Ascending aorta (tissue), 2 donors: ENCODE results near the gene ABLIM3. TPM values are rescaled to one million over a fixed set of nuclear protein-coding genes. Genes with fewer than 3 reads are reported as not detected.
A peak's percentile ranks its signal among the peaks of the same experiment; 100 is the strongest.

ENCODE experiments used
- DNase-seq, 2 donors: peaks; one replicate each; pipeline ENCODE4 v3.0.0-alpha.2; 2019; ENCODE audit warnings: low spot score in 2 of 2
- H3K27ac ChIP-seq, 2 donors: fragments of 200-600 bp; sonication (generic); one replicate each; pipeline ENCODE4 v1.5.1; 2016 to 2017; ENCODE audit warnings: mild to moderate bottlenecking in 1 of 2
- H3K27me3 ChIP-seq: fragments of 200-600 bp; sonication (generic); one replicate; pipeline ENCODE4 v1.5.1; 2017
- H3K36me3 ChIP-seq, 2 donors: fragments of 200-600 bp; sonication (generic); one replicate each; pipeline ENCODE4 v1.5.1; 2016
- H3K4me1 ChIP-seq, 2 donors: fragments of 200-600 bp; sonication (generic); one replicate each; pipeline ENCODE4 v1.5.1; 2016 to 2017; ENCODE audit warnings: mild to moderate bottlenecking in 1 of 2
- H3K4me3 ChIP-seq, 2 donors: fragments of 200-600 bp; sonication (generic); one replicate each; pipeline ENCODE4 v1.5.1; 2016 to 2017; ENCODE audit warnings: mild to moderate bottlenecking in 1 of 2
- H3K9me3 ChIP-seq, 2 donors: fragments of 200-600 bp; sonication (generic); one replicate each; pipeline ENCODE4 v1.5.1; 2016
- intact Hi-C: fragments of 100-400 bp; cut with DNase I; formaldehyde crosslinking; loops from one replicate; pipeline ENCODE4 v1.15.1; 2023
- total RNA-seq: library from RNA; depleted of rRNA; stranded (reverse); fragments of >200 nt; gene quantifications from one replicate; pipeline ENCODE4 v1.1.0, GENCODE V29; 2016
- TF ChIP-seq, protein P1 (sequence below), 3 experiments: fragments of 200-600 bp in 2 of 3; fragments of 450-650 bp in 1 of 3; sonication (generic) in 2 of 3; IDR thresholded peaks; one replicate each; pipeline ENCODE4 v1.5.1; 2016 to 2019; ENCODE audit warnings: antibody characterized with exemption in 3 of 3, mild to moderate bottlenecking in 1 of 3, moderate library complexity in 1 of 3

ABLIM3 gene
- total RNA-seq, 1 donor from 2014 or later, result 25.8 TPM

DNA sequence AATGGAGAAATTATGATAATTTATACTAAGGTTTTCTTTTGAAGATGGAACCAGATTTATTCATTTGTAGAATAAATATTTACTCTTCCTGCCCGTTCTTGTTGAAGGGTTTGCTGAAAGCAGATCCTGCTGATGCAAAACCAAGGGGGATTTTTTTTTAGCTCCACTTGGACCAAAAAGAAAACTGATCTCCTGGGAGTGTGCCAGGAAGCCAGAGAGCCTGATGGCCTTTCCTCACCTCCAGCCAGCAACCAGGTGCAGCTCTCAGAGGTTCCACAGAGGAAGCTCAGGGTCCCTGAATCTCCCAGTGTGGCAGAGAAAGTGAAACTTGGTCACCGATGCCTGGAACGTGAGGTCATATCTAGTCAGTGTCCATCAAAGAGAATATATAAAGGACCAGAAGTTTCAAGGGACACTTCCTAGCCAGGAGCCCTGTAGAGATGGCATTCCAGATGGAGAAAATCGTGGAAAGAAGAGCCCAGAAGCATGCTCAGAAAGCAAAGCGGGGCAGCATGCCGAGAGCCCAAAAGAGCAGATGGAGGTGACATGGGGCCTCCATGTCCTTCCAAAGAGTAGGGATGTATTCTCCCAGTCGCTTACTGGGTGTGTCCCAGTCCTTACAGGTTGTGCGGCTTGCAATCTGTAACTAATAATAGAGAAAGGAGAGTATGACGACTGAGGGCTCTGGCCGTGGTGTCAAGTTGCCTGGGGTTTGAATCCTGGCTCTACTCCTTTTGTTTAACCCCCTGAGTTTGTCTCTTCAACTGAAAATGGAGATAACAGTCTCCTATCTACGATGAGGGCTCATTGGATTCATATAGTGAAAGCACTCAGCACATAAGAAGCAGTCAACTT lies 142.6 kb downstream of the ABLIM3 start:
- no peaks in the 10 kb centered on the region for H3K9me3 ChIP-seq
- DNase-seq, result no peak
- no peak overlapping the region for H3K27ac ChIP-seq
- no peak overlapping the region for H3K4me3 ChIP-seq
- H3K4me1 ChIP-seq, result no peaks in the 10 kb centered on the region
- no peaks in the 10 kb centered on the region for H3K27me3 ChIP-seq
- TF ChIP-seq, protein P1, sequence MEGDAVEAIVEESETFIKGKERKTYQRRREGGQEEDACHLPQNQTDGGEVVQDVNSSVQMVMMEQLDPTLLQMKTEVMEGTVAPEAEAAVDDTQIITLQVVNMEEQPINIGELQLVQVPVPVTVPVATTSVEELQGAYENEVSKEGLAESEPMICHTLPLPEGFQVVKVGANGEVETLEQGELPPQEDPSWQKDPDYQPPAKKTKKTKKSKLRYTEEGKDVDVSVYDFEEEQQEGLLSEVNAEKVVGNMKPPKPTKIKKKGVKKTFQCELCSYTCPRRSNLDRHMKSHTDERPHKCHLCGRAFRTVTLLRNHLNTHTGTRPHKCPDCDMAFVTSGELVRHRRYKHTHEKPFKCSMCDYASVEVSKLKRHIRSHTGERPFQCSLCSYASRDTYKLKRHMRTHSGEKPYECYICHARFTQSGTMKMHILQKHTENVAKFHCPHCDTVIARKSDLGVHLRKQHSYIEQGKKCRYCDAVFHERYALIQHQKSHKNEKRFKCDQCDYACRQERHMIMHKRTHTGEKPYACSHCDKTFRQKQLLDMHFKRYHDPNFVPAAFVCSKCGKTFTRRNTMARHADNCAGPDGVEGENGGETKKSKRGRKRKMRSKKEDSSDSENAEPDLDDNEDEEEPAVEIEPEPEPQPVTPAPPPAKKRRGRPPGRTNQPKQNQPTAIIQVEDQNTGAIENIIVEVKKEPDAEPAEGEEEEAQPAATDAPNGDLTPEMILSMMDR (IDR thresholded peaks at IDR 0.05), result no peak
- no peaks in the 10 kb centered on the region for H3K36me3 ChIP-seq
- intact Hi-C loops, result no loop called here

DNA sequence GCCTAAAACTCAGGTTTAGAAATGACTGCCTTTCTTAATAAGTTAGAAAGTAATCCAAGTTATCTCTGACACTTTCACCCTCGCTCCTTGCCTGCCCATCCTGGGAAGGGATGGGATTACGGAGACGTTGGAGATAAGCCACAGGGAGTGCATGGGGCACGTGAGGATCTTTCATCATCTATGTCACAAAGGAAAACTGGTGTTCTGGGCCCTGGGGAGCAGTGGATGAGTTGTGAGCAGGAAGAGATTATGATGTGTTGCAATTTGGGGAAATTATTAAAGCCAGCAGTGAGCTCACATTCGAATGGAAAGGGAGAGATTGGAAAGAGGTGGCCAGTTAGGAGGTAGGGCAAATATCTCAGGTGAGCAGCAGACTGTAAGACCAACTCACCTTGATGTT lies 143.2 kb downstream of the ABLIM3 start:
- H3K9me3 ChIP-seq, result no peaks in the 10 kb centered on the region
- intact Hi-C loops, result no loop called here
- H3K27ac ChIP-seq, result no peak overlapping the region
- H3K27me3 ChIP-seq, result no peaks in the 10 kb centered on the region
- H3K4me3 ChIP-seq, result no peak overlapping the region
- H3K36me3 ChIP-seq, result no peaks in the 10 kb centered on the region
- H3K4me1 ChIP-seq, result no peaks in the 10 kb centered on the region
- TF ChIP-seq, protein P1 (IDR thresholded peaks at IDR 0.05), result no peak
- DNase-seq, result no peak

DNA sequence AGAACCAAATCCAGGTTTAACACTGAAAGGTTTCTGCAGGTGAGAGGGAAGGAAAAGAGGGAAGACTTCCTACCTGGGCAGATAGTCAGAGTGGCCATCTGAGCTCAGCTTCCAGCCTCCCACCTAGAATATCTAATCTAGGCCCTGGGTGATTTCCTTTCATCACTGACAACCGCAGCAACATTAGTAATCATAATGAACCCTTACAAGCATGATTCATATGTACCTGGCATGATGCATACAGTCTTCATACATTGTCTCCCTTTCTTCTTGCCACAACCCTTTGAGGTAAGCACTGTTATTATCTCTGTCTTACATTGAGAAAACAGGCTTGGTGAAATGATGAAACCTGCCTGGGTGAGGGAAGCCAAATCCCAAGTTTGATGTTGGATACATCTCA lies 143.9 kb downstream of the ABLIM3 start:
- Histone ChIP-seq H3K27ac (no peak overlapping the region), H3K9me3 (no peaks in the 10 kb centered on the region), H3K4me1 (no peaks in the 10 kb centered on the region), H3K4me3 (no peak overlapping the region), H3K27me3 (no peaks in the 10 kb centered on the region), H3K36me3 (no peaks in the 10 kb centered on the region)
- TF ChIP-seq, protein P1 (IDR thresholded peaks at IDR 0.05), result no peak
- no peak for DNase-seq
- intact Hi-C loops, result no loop called here

DNA sequence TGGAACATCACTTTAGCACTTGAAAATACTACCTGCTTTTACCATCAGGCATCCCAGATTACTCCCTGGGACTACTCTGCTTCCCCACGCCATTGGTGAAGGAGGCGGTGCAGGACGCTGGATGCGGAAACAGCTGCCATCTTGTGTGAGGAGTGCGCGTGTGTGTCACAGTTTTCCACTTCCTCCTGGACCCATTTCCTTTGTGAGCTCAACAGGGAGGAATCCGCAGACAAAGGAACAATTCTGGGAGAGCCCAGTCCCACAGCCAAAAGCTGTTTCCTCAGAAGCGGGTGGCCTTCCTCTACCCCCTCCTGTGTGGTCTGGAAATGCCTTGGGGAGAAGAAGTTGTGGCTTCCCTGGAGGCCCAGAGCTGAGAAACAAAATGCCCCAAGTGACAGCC lies 147.1 kb downstream of the ABLIM3 start:
- Histone ChIP-seq H3K4me3 (no peak overlapping the region), H3K9me3 (no peaks in the 10 kb centered on the region), H3K36me3 (no peaks in the 10 kb centered on the region), H3K27me3 (no peaks in the 10 kb centered on the region), H3K27ac (peak overlapping the region in 1 of 2 donors; percentile 31), H3K4me1 (no peaks in the 10 kb centered on the region)
- DNase-seq, result no peak
- intact Hi-C loops, result no loop called here
- TF ChIP-seq, protein P1 (IDR thresholded peaks at IDR 0.05), result no peak

DNA sequence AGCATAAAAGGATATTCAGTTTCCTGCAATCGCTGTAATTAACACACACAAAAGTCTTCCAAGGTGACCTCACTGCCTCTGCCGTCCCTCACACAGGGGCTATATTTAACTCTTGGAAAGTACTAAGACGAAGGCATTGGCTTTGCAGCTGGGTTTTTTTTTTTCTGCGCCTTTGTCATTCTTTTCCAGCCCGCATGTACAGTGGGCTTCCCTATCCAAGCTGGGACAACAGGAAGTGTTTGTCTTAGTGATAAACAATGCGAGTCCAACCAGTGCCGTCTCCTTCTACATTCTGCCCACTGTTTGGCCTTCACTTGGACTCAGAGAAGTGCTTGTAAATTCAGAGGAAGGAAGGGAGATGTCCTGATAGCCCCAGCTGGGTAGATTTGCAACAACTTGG lies 148.0 kb downstream of the ABLIM3 start:
- TF ChIP-seq, protein P1 (IDR thresholded peaks at IDR 0.05), result no peak
- Histone ChIP-seq H3K27ac (peak overlapping the region in 1 of 2 donors; percentile 34), H3K9me3 (no peaks in the 10 kb centered on the region), H3K4me3 (no peak overlapping the region), H3K27me3 (no peaks in the 10 kb centered on the region), H3K4me1 (no peaks in the 10 kb centered on the region), H3K36me3 (no peaks in the 10 kb centered on the region)
- no peak for DNase-seq
- intact Hi-C loops, result no loop called here
